Pulmonary artery endothelial cell (primary cell): Measurements from ENCODE around the gene SIX4. TPM values are rescaled to one million over a fixed set of nuclear protein-coding genes. Genes with fewer than 3 reads are reported as not detected.

Experiments
- total RNA-seq: library from RNA; depleted of rRNA; stranded (reverse); fragments of >200 nt; gene quantifications from 2 replicates; pipeline ENCODE4 v1.2.3, GENCODE V29; 2014

The SIX4 gene
- total RNA-seq, 1 donor from 2014 or later: 3.2 TPM

Other genes starting within 250 kb of the SIX4 start
- 0.26 TPM in 1 of 2 replicates, not detected in the other for gene C14orf39, start 238.3 kb downstream of the SIX4 start, total RNA-seq
- not detected in 2 replicates for gene SIX6, start 215.2 kb downstream of the SIX4 start, total RNA-seq
- gene SIX1, start 74.9 kb downstream of the SIX4 start, total RNA-seq: 0.73 and 1.4 TPM in 2 replicates
- 58.4 and 63.4 TPM in 2 replicates for gene MNAT1, start 10.4 kb upstream of the SIX4 start, total RNA-seq